Activated naive CD4-positive, alpha-beta T cell treated with anti-CD3 and anti-CD28 coated beads, Interleukin-2, amount 10 ng/mL, durations not matched to agents 7 days and 5 days (primary cell): Measurements from ENCODE around the gene RAB39B.
A peak's percentile ranks its signal among the peaks of the same experiment; 100 is the strongest.
"Not testable (repeated sequence)": the region's sequence is repeated elsewhere in the genome, so short reads cannot be mapped to it uniquely, and the experiment has no call there.

ENCODE experiments used
- CTCF ChIA-PET: fragments of 350-600 bp; sonication (Branson Sonifier 250); formaldehyde crosslinking; loops from one replicate; lab custom pipeline; 2021; ENCODE audit warnings: antibody characterized with exemption; lab: Charles Lee
- DNase-seq: peaks from one replicate; pipeline ENCODE4 v3.0.0-alpha.2; 2020
- H3K27ac Mint-ChIP-seq: one replicate; pipeline ENCODE4 v1.8.0; 2021; ENCODE audit warnings: mild to moderate bottlenecking, moderate library complexity, mixed read lengths
- H3K27me3 Mint-ChIP-seq: one replicate; pipeline ENCODE4 v1.8.0; 2021; ENCODE audit warnings: mild to moderate bottlenecking, mixed read lengths
- H3K36me3 Mint-ChIP-seq: one replicate; pipeline ENCODE4 v1.8.0; 2021; ENCODE audit warnings: mixed read lengths
- H3K4me1 Mint-ChIP-seq: one replicate; pipeline ENCODE4 v1.8.0; 2021; ENCODE audit warnings: mixed read lengths
- H3K4me3 Mint-ChIP-seq: one replicate; pipeline ENCODE4 v1.8.0; 2021; ENCODE audit warnings: mild to moderate bottlenecking, moderate library complexity, mixed read lengths
- H3K9me3 Mint-ChIP-seq: one replicate; pipeline ENCODE4 v1.8.0; 2021; ENCODE audit warnings: mixed read lengths

Gene RAB39B

GRCh38 chrX:155231163-155231562 lies 33.1 kb downstream of the RAB39B start:
- Mint-ChIP-seq H3K36me3 (peaks cover 51% of the 10 kb centered on the region), H3K9me3 (no peaks in the 10 kb centered on the region), H3K27me3 (no peaks in the 10 kb centered on the region), H3K4me1 (peaks cover 8% of the 10 kb centered on the region), H3K27ac (no peak overlapping the region), H3K4me3 (no peak overlapping the region)
- CTCF ChIA-PET: no interaction called here
- no peak for DNase-seq

DNA sequence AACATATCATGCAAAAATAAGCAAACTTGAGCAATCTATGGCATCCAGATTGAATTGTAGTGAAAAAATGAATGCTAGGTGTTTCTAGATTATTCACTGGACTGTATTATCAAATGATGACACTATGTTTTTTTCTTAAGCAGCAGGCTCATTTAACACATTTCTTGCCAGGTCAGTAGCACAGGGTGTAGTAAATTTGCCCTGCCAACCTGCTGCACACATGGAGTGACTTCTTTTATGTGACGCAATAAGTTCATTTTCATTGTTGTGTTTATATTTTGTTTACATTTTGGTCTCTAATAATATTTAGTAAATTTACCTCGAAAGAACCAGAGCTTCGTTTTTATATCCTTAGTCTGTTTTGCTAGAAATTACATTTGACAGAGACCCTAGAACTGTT lies 38.5 kb downstream of the RAB39B start:
- CTCF ChIA-PET: no interaction called here
- no peaks in the 10 kb centered on the region for H3K9me3 Mint-ChIP-seq

GRCh38 chrX:155223746-155224145 lies 40.5 kb downstream of the RAB39B start:
- H3K4me1 Mint-ChIP-seq, H3K27ac Mint-ChIP-seq, H3K27me3 Mint-ChIP-seq, DNase-seq, H3K9me3 Mint-ChIP-seq, H3K4me3 Mint-ChIP-seq, CTCF ChIA-PET: not testable (repeated sequence)
- peaks cover 47% of the 10 kb centered on the region for H3K36me3 Mint-ChIP-seq

More for the DNA sequence above, 38.5 kb downstream of the RAB39B start:
- H3K36me3 Mint-ChIP-seq: peaks cover 57% of the 10 kb centered on the region
- H3K27me3 Mint-ChIP-seq: no peaks in the 10 kb centered on the region
- no peak overlapping the region for H3K27ac Mint-ChIP-seq
- no peak for DNase-seq
- peaks cover 3% of the 10 kb centered on the region for H3K4me1 Mint-ChIP-seq
- no peak overlapping the region for H3K4me3 Mint-ChIP-seq

DNA sequence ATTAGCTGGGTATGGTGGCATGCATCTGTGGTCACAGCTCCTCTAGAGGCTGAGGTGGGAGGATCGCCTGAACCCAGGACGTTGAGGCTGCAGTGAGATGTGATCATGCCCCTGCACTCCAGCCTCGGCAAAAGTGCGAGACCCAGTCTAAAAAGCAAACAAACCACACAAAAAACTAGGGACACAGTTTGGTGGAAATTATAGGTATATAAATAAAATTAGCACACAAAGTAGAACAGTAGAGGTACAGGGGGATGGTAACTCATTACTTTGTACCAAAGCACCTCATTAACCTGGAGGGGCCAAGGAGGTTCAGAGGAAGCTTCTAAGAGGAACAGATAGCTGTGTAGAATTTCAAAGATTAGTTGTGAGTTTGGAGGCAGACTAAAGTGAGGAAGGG lies 42.9 kb downstream of the RAB39B start:
- peaks cover 16% of the 10 kb centered on the region for H3K4me1 Mint-ChIP-seq

DNA sequence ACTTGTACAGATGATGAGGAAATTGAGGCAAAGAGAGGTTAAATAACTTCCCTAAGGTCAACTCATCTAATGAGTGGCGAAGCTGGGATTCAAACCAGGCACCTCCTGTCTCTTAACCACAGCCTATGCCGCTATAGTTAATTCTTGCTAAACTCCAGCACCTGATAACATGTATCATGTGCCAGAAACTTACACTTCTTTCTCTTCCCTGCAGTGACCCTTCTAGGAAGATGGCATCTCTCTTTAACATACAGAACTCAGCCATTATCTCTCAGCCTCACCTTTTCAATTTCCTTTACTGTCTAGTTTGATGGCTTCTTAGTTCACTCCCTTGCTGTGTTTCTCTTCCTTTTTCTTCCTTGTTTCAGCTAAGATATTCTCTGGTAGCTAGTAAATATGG lies 45.5 kb downstream of the RAB39B start:
- peaks cover 24% of the 10 kb centered on the region for H3K36me3 Mint-ChIP-seq
- no peak for DNase-seq
- peak overlapping the region; percentile 60 for H3K4me3 Mint-ChIP-seq
- H3K27me3 Mint-ChIP-seq: no peaks in the 10 kb centered on the region
- H3K9me3 Mint-ChIP-seq: no peaks in the 10 kb centered on the region
- H3K4me1 Mint-ChIP-seq: peaks cover 22% of the 10 kb centered on the region
- CTCF ChIA-PET: no interaction called here
- H3K27ac Mint-ChIP-seq: no peak overlapping the region

More for the DNA sequence above, 42.9 kb downstream of the RAB39B start:
- Mint-ChIP-seq H3K9me3 (no peaks in the 10 kb centered on the region), H3K27ac (no peak overlapping the region), H3K27me3 (no peaks in the 10 kb centered on the region), H3K36me3 (peaks cover 40% of the 10 kb centered on the region), H3K4me3 (no peak overlapping the region)
- CTCF ChIA-PET: no interaction called here
- DNase-seq: no peak

DNA sequence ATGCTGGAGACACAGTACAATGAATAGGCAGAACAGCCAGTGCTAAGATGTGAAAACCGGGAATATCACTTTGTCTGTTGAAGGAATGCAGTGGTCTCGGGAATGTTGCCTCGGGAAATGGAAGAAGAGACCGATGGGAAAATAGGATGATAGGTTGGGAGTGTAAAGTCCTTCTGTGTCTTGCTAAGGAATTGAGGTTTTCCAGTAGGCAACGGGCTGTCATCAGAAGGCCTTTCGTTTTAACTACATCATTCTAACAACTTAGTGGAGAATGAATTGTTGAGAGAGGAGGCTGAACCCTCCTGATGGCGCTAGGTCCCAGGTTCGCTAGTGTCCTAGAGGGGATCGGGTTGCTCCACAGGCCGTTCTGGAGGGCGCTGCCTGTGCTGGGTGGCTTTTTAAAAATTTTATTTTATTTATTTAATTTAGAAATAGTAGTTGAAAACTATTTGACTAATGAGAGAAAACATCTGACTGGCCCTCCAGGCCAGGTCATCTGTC lies 47.3 kb downstream of the RAB39B start:
- Mint-ChIP-seq H3K36me3 (peaks cover 13% of the 10 kb centered on the region), H3K4me1 (peaks cover 22% of the 10 kb centered on the region), H3K9me3 (no peaks in the 10 kb centered on the region), H3K27ac (peak overlapping the region; percentile 92), H3K4me3 (peak overlapping the region; percentile 90), H3K27me3 (no peaks in the 10 kb centered on the region)
- CTCF ChIA-PET: interaction anchor here (0.7 to 1.7 kb wide), 3 partner anchors 21 to 237 kb away, joined by 3 to 4 read pairs (median 3); partner anchors contain the start of gene RAB39B
- peak; percentile 20 for DNase-seq

DNA sequence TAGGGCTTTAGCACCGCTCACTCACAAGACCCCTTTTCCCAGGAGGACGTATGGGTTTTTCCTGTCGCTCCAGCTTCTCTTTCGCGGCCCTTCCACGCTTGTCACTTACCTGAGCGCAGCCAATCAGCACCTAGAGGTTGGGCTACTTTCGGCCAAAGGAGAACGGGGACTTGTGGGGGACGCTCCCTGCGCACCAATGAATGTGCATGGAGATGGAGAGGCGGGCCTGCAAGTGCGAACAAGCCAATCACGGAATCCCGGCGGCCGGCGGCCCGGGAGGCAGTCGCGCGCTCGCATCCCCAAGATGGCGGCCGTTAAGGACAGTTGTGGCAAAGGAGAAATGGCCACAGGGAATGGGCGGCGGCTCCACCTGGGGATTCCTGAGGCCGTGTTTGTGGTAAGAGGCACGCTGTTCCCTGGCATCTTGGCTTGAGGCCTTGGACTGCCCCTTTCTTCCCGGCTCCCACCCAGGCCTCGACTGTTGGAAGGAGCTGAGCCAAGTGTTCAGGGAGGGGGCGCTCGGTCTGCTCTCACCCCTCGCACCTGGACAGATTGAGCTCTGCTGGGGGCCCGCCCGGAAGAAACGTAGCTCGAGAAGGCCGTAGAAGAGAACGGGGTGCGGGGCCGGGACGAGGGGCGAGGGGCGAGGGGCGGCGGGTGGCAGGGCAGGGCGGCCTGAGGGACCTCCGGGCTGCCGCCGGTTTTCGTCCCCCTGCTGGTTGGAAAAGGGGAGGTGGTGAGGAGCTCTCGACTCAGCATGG lies 47.9 kb downstream of the RAB39B start, which contains the start of gene VBP1:
Gene VBP1 (plus strand): TSS at position 282 of the 761 bp plus-strand sequence. CDS start 23 bp downstream, at position 305.
- peaks cover 7% of the 10 kb centered on the region for H3K36me3 Mint-ChIP-seq
- peak; percentile 92 for DNase-seq

GRCh38 chrX:155215443-155216178 lies 48.7 kb downstream of the RAB39B start:
- Mint-ChIP-seq H3K9me3 (no peaks in the 10 kb centered on the region), H3K4me1 (peaks cover 22% of the 10 kb centered on the region), H3K27me3 (no peaks in the 10 kb centered on the region), H3K27ac (peak overlapping the region; percentile 92), H3K4me3 (peak overlapping the region; percentile 90), H3K36me3 (peaks cover 6% of the 10 kb centered on the region)
- no peak for DNase-seq
- CTCF ChIA-PET: interaction anchor here (1.0 to 1.7 kb wide), 3 partner anchors 26 to 67 kb away, joined by 3 to 5 read pairs (median 4); partner anchors contain the start of gene RAB39B

More for the DNA sequence above, 47.9 kb downstream of the RAB39B start, which contains the start of gene VBP1:
- Mint-ChIP-seq H3K27me3 (no peaks in the 10 kb centered on the region), H3K4me1 (peaks cover 22% of the 10 kb centered on the region), H3K9me3 (no peaks in the 10 kb centered on the region), H3K4me3 (peak within 1 kb of the TSS; percentile 90), H3K27ac (peak within 1 kb of the TSS; percentile 92)
- CTCF ChIA-PET: interaction anchor here (0.7 to 1.7 kb wide), 5 partner anchors 21 to 237 kb away, joined by 3 to 5 read pairs (median 3); partner anchors contain the start of gene RAB39B

DNA sequence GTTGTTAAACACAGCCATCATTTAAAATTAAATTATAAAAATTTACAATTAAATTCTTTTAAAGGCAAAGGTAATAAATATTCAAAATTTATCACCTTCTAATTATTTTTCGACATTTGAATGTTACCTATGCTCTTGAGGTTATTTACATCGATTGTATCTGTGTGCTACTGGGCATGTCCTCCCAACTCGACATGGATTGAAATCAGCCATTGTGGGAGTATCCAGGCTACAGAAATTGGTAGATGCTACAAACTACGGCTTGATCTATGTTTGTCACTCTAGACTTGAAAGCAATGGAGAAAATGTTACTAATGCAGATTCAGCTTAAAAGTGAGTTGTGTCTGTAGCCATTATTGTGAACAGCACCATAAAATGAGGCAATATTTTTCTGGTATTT lies 50.6 kb downstream of the RAB39B start:
- peaks cover 19% of the 10 kb centered on the region for H3K4me1 Mint-ChIP-seq
- H3K4me3 Mint-ChIP-seq: no peak overlapping the region
- peaks cover 6% of the 10 kb centered on the region for H3K36me3 Mint-ChIP-seq
- DNase-seq: no peak
- CTCF ChIA-PET: no interaction called here
- H3K27me3 Mint-ChIP-seq: no peaks in the 10 kb centered on the region
- H3K27ac Mint-ChIP-seq: no peak overlapping the region
- H3K9me3 Mint-ChIP-seq: no peaks in the 10 kb centered on the region

DNA sequence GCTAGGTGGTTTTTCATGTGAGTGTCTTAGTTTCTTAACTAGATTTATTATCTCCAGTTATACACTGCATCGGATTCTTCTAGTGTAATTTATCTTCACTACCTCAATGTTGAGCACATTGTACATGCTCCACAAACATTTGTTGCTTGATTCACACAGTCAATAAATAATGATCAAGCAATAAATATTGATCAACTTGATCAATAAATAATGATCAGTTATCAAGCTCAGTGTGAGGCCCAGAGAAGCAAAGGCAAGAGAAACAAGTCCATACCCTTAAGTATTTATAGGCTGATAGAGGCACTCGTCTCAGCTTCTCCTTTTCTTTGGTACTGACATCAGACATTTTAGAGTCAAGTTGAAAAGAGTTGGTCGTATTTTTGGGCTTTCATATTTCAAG lies 53.1 kb downstream of the RAB39B start:
- CTCF ChIA-PET: no interaction called here
- Mint-ChIP-seq H3K36me3 (no peaks in the 10 kb centered on the region), H3K27me3 (no peaks in the 10 kb centered on the region), H3K9me3 (no peaks in the 10 kb centered on the region), H3K4me1 (peaks cover 6% of the 10 kb centered on the region), H3K4me3 (no peak overlapping the region), H3K27ac (no peak overlapping the region)
- DNase-seq: no peak
